A673 (cell line): ENCODE results near the gene NTNG1. TPM values are rescaled to one million over a fixed set of nuclear protein-coding genes. Genes with fewer than 3 reads are reported as not detected.
A peak's percentile ranks its signal among the peaks of the same experiment; 100 is the strongest.
"Not testable (repeated sequence)": the region's sequence is repeated elsewhere in the genome, so short reads cannot be mapped to it uniquely, and the experiment has no call there.

Experiments
- Bru-seq: library from RNA; stranded (reverse); fragments of 400-500 nt; gene quantifications from one replicate; lab custom pipeline; 2021; lab: Mats Ljungman, UMichigan
- BruChase-seq, 2 experiments: library from RNA; stranded (reverse); fragments of 400-500 nt; gene quantifications; one replicate each; lab custom pipeline; 2021; lab: Mats Ljungman, UMichigan
- BruUV-seq: library from RNA; stranded (reverse); fragments of 400-500 nt; replicated peaks from 2 replicates; lab custom pipeline; 2021; lab: Mats Ljungman, UMichigan
- CTCF ChIA-PET: fragments of 300-600 bp; sonication (Branson Sonifier 250); formaldehyde crosslinking; loops from one replicate; lab custom pipeline; 2022; ENCODE audit warnings: antibody characterized with exemption; lab: Charles Lee
- POLR2A ChIA-PET: fragments of 300-600 bp; sonication (Branson Sonifier 250); formaldehyde crosslinking; loops from one replicate; lab custom pipeline; 2022; ENCODE audit warnings: antibody characterized with exemption; ENCODE audit not compliant: low non-redundant PET; lab: Charles Lee
- DNase-seq: peaks from one replicate; pipeline ENCODE4 v3.0.0-alpha.2; 2015; ENCODE audit warnings: low spot score
- H3K27ac ChIP-seq: fragments of 200-600 bp; sonication (generic); 2 replicates; pipeline ENCODE4 v1.5.1; 2016; ENCODE audit warnings: mixed run types, low read depth, mild to moderate bottlenecking, mixed read lengths, antibody characterized with exemption, low read length; ENCODE audit not compliant: poor library complexity, severe bottlenecking
- H3K27me3 ChIP-seq: fragments of 200-600 bp; sonication (generic); replicated peaks from 2 replicates; pipeline ENCODE4 v1.6.1; 2017; ENCODE audit warnings: mixed run types, low read depth, mild to moderate bottlenecking, mixed read lengths, antibody characterized with exemption, low read length; ENCODE audit not compliant: insufficient read depth, poor library complexity
- H3K36me3 ChIP-seq: fragments of 200-600 bp; sonication (generic); 2 replicates; pipeline ENCODE4 v1.6.1; 2016; ENCODE audit warnings: mixed run types, mild to moderate bottlenecking, mixed read lengths, antibody characterized with exemption, low read length; ENCODE audit not compliant: insufficient read depth, poor library complexity, severe bottlenecking
- H3K4me1 ChIP-seq: fragments of 200-600 bp; sonication (generic); 2 replicates; pipeline ENCODE4 v1.6.1; 2017; ENCODE audit warnings: mixed run types, mild to moderate bottlenecking, mixed read lengths, antibody characterized with exemption, low read length; ENCODE audit not compliant: insufficient read depth, poor library complexity, severe bottlenecking
- H3K4me3 ChIP-seq: fragments of 200-600 bp; sonication (generic); 2 replicates; pipeline ENCODE4 v1.5.1; 2016; ENCODE audit warnings: low read depth, mixed run types, mild to moderate bottlenecking, mixed read lengths, low read length; ENCODE audit not compliant: poor library complexity, severe bottlenecking
- H3K9me3 ChIP-seq: fragments of 200-600 bp; sonication (generic); 2 replicates; pipeline ENCODE4 v1.6.1; 2016; ENCODE audit warnings: mixed run types, low read depth, mild to moderate bottlenecking, mixed read lengths, antibody characterized with exemption, low read length; ENCODE audit not compliant: poor library complexity, severe bottlenecking
- CTCF ChIP-seq: fragments of 300-800, 200-600 bp; sonication (generic); conservative IDR thresholded peaks from 2 replicates; pipeline ENCODE4 v1.5.1; 2017; ENCODE audit warnings: low read depth, mild to moderate bottlenecking, antibody characterized with exemption, low read length, moderate library complexity, mixed read lengths
- EZH2 ChIP-seq: fragments of 200-600 bp; sonication (generic); IDR thresholded peaks from 2 replicates; pipeline ENCODE4 v1.6.1; 2017; ENCODE audit warnings: borderline replicate concordance, low read depth, mild to moderate bottlenecking, mixed read lengths, antibody characterized with exemption, low read length; ENCODE audit not compliant: poor library complexity, severe bottlenecking
- intact Hi-C: fragments of 100-400 bp; cut with micrococcal nuclease; formaldehyde crosslinking; loops from one replicate; pipeline ENCODE4 v1.10.0; 2022; ENCODE audit not compliant: unreplicated experiment
- long read RNA-seq: library from polyadenylated mRNA; stranded (forward); transcript quantifications from one replicate; pipeline ENCODE4 v2.0.0, GENCODE V29; 2022
- total RNA-seq: library from RNA; stranded (reverse); gene quantifications from 2 replicates; pipeline ENCODE4 v1.2.3, GENCODE V29; 2021

The NTNG1 gene
- total RNA-seq (91.5 and 93.8 TPM in 2 replicates), Bru-seq, nascent RNA (percentile 98 among the genes with signal in this experiment), BruChase-seq, experiment 1, labeled RNA remaining after a 2-hour chase (percentile 97 among the genes with signal in this experiment), BruChase-seq, experiment 2, labeled RNA remaining after a 6-hour chase (percentile 91 among the genes with signal in this experiment)
- long read RNA-seq, full-length matches to known transcripts: 48 of 215 reads
- long read RNA-seq, partial matches to known transcripts: 62 of 215 reads
- long read RNA-seq, other reads (novel, unspliced or antisense): 105 of 215 reads

GRCh38 chr1:107140703-107141490, at the start of gene NTNG1:
Gene NTNG1, plus strand, starts transcription at chr1:107141039.
- Histone ChIP-seq H3K27me3 (no peaks in the 10 kb centered on the region), H3K36me3 (no peaks in the 10 kb centered on the region), H3K4me1 (peaks cover 29% of the 10 kb centered on the region), H3K4me3 (peak within 1 kb of the TSS; percentile 92), H3K27ac (peak within 1 kb of the TSS; percentile 96), H3K9me3 (no peaks in the 10 kb centered on the region)
- ChIA-PET CTCF (no interaction called here), POLR2A (no interaction called here)
- DNase-seq: peak; percentile 79
- no TSS peak for BruUV-seq
- 0 out of 2 replicates have a peak, but pooled peaks have one; percentile 14 for TF ChIP-seq CTCF
- TF ChIP-seq EZH2: no peak
- intact Hi-C loops: loop anchor here (1.0 to 10.0 kb wide), 7 partner anchors 84 to 1116 kb away; no protein-coding TSS in a partner anchor

- CTCF ChIA-PET: no interaction called here
- Histone ChIP-seq H3K36me3 (no peaks in the 10 kb centered on the region), H3K9me3 (no peaks in the 10 kb centered on the region), H3K27ac (no peak overlapping the region), H3K4me3 (no peak overlapping the region), H3K4me1 (no peaks in the 10 kb centered on the region), H3K27me3 (no peaks in the 10 kb centered on the region)
- no peak for DNase-seq
- no peak for TF ChIP-seq CTCF
- TF ChIP-seq EZH2: no peak
- BruUV-seq: no TSS peak
- POLR2A ChIA-PET: no interaction called here
- intact Hi-C loops: no loop called here
Measured at GRCh38 chr1:107091418-107091817, 49.4 kb upstream of the NTNG1 start.

GRCh38 chr1:107093395-107093794, 47.4 kb upstream of the NTNG1 start:
- H3K4me1 ChIP-seq, CTCF ChIA-PET, POLR2A ChIA-PET, H3K9me3 ChIP-seq, H3K4me3 ChIP-seq, H3K36me3 ChIP-seq, H3K27me3 ChIP-seq, H3K27ac ChIP-seq, intact Hi-C loops, BruUV-seq: not testable (repeated sequence)
- DNase-seq: peak; percentile 87
